ENCODE results near the gene NPC1L1. TPM values are rescaled to one million over a fixed set of nuclear protein-coding genes. Genes with fewer than 3 reads are reported as not detected.
A peak's percentile ranks its signal among the peaks of the same experiment; 100 is the strongest.

The NPC1L1 gene
- total RNA-seq, 1 experiment from 2014 or later: 0.15 TPM

- Mint-ChIP-seq H3K9me3 (no peaks in the 10 kb centered on the region), H3K36me3 (no peaks in the 10 kb centered on the region), H3K27ac (no peak overlapping the region), H3K27me3 (ENCODE audit: low read depth) (no peaks in the 10 kb centered on the region; the same call in 1 of the 2 replicates), H3K4me1 (peaks cover 8% of the 10 kb centered on the region), H3K4me3 (no peak overlapping the region)
- CTCF ChIA-PET: interaction anchor here (0.6 to 3.3 kb wide), 3 partner anchors 13 to 116 kb away, joined by 3 to 19 read pairs (median 6); no protein-coding TSS in a partner anchor
- DNase-seq (ENCODE audit: low spot score) (no peak), ATAC-seq (no peak)
- TF ChIP-seq PRRX2 (CRISPR knock-in tag; IDR thresholded peaks at IDR 0.05) (no peak), ZNF512 (CRISPR knock-in tag; IDR thresholded peaks at IDR 0.05; ENCODE audit: borderline replicate concordance) (peak; percentile 95; the same call in 1 of the 2 replicates)
- POLR2A ChIA-PET: interaction anchor here (0.7 kb wide), 1 partner anchor 381 kb away, joined by 4 read pairs; no protein-coding TSS in a partner anchor
Measured at GRCh38 chr7:44547536-44548231, 6.6 kb upstream of the NPC1L1 start.

GRCh38 chr7:44541876-44542610 lies 913 bp upstream of the NPC1L1 start:
- peaks cover 4% of the 10 kb centered on the region; the same call in 1 of the 2 replicates for H3K4me1 Mint-ChIP-seq
- no peaks in the 10 kb centered on the region for H3K27me3 Mint-ChIP-seq (ENCODE audit: low read depth)
- no peak for DNase-seq (ENCODE audit: low spot score)
- no peaks in the 10 kb centered on the region for H3K9me3 Mint-ChIP-seq
- ChIA-PET POLR2A (no interaction called here), CTCF (interaction anchor here (0.6 to 4.2 kb wide), 6 partner anchors 7 to 276 kb away, joined by 3 to 28 read pairs (median 4); no protein-coding TSS in a partner anchor)
- no peak overlapping the region for H3K27ac Mint-ChIP-seq
- TF ChIP-seq JUN (CRISPR knock-in tag; IDR thresholded peaks at IDR 0.05) (no peak), NR3C1 (CRISPR knock-in tag; conservative IDR thresholded peaks at IDR 0.05; ENCODE audit: low read depth) (no peak), ATF1 (CRISPR knock-in tag; IDR thresholded peaks at IDR 0.05) (no peak), FOXP4 (CRISPR knock-in tag; IDR thresholded peaks at IDR 0.05) (no peak), GRHL2 (CRISPR knock-in tag; IDR thresholded peaks at IDR 0.05; ENCODE audit: insufficient replicate concordance, severe bottlenecking) (no peak), CTCF (IDR thresholded peaks at IDR 0.05) (no peak), ZSCAN18 (CRISPR knock-in tag; IDR thresholded peaks at IDR 0.05) (no peak), FOXK1 (CRISPR knock-in tag; IDR thresholded peaks at IDR 0.05) (no peak)
- no peak overlapping the region for H3K4me3 Mint-ChIP-seq
- H3K36me3 Mint-ChIP-seq: no peaks in the 10 kb centered on the region
- ATAC-seq: no peak

GRCh38 chr7:44540592-44541027 lies 520 bp downstream of the NPC1L1 start:
- POLR2A ChIA-PET: no interaction called here
- Mint-ChIP-seq H3K27me3 (ENCODE audit: low read depth) (no peaks in the 10 kb centered on the region), H3K9me3 (no peaks in the 10 kb centered on the region), H3K27ac (no peak overlapping the region), H3K4me1 (no peaks in the 10 kb centered on the region), H3K36me3 (no peaks in the 10 kb centered on the region), H3K4me3 (no peak overlapping the region)
- CTCF ChIA-PET: no interaction called here
- DNase-seq (ENCODE audit: low spot score) (no peak), ATAC-seq (no peak)
- TF ChIP-seq PREB (CRISPR knock-in tag; IDR thresholded peaks at IDR 0.05; ENCODE audit: borderline replicate concordance) (no peak), USF2 (CRISPR knock-in tag; IDR thresholded peaks at IDR 0.05) (no peak), NFATC4 (CRISPR knock-in tag; IDR thresholded peaks at IDR 0.05) (no peak), ERG (CRISPR knock-in tag; IDR thresholded peaks at IDR 0.05) (no peak)
